Common myeloid progenitor, CD34-positive (primary cell): ENCODE results near the gene CRYAB.

Source experiments
- CTCF ChIA-PET: fragments of 350-600 bp; sonication (Branson Sonifier 250); formaldehyde crosslinking; loops from one replicate; lab custom pipeline; 2021; ENCODE audit warnings: antibody characterized with exemption; lab: Charles Lee
- POLR2A ChIA-PET: fragments of 350-600 bp; sonication (Branson Sonifier 250); formaldehyde crosslinking; loops from one replicate; lab custom pipeline; 2021; ENCODE audit warnings: antibody characterized with exemption; lab: Charles Lee
- DNase-seq, 3 donors: peaks; one replicate each; pipeline versions ENCODE4 v3.0.0 to v3.0.0-alpha.2; 2013
- H3K27ac ChIP-seq, 2 experiments: 1 replicate in 1 of 2; 2 replicates in 1 of 2; pipeline ENCODE4 v1.7.0; 2013; ENCODE audit warnings: inconsistent platforms in 2 of 2, low read length in 2 of 2, mild to moderate bottlenecking in 2 of 2, low read depth in 1 of 2, moderate library complexity in 1 of 2; ENCODE audit not compliant: severe bottlenecking in 2 of 2, insufficient read depth in 1 of 2, poor library complexity in 1 of 2
- H3K27me3 ChIP-seq, 5 experiments: replicated peaks in 2 of 5; 1 replicate in 3 of 5; 2 replicates in 2 of 5; pipeline versions ENCODE4 v1.6.1 to v1.7.0; 2013; ENCODE audit warnings: low read length in 4 of 5, mild to moderate bottlenecking in 2 of 5, moderate library complexity in 2 of 5, inconsistent platforms in 1 of 5; ENCODE audit not compliant: insufficient read depth in 5 of 5, control insufficient read depth in 4 of 5
- H3K36me3 ChIP-seq, 4 experiments: 1 replicate in 2 of 4; 2 replicates in 2 of 4; pipeline versions ENCODE4 v1.6.1 to v1.7.0; 2013; ENCODE audit warnings: low read length in 3 of 4, control low read depth in 1 of 4, mild to moderate bottlenecking in 1 of 4; ENCODE audit not compliant: control insufficient read depth in 4 of 4, insufficient read depth in 4 of 4
- H3K4me1 ChIP-seq, 4 experiments: 1 replicate in 3 of 4; 2 replicates in 1 of 4; pipeline versions ENCODE4 v1.6.1 to v1.7.1; 2013; ENCODE audit warnings: low read length in 3 of 4, mild to moderate bottlenecking in 3 of 4, control low read depth in 1 of 4, inconsistent platforms in 1 of 4, moderate library complexity in 1 of 4; ENCODE audit not compliant: control insufficient read depth in 4 of 4, insufficient read depth in 4 of 4; ENCODE audit errors: control extremely low read depth in 1 of 4
- H3K4me3 ChIP-seq, 7 experiments: 1 replicate in 4 of 7; 2 replicates in 3 of 7; pipeline versions ENCODE4 v1.5.1 to v1.7.0; 2013; ENCODE audit warnings: mild to moderate bottlenecking in 7 of 7, low read length in 6 of 7, moderate library complexity in 6 of 7, inconsistent platforms in 2 of 7, low read depth in 2 of 7, control low read depth in 1 of 7; ENCODE audit not compliant: insufficient read depth in 4 of 7, control insufficient read depth in 1 of 7; ENCODE audit errors: extremely low read depth in 1 of 7
- H3K9me3 ChIP-seq, 5 experiments: 1 replicate in 4 of 5; 2 replicates in 1 of 5; pipeline versions ENCODE4 v1.6.1 to v1.7.1; 2013; ENCODE audit warnings: low read length in 4 of 5, mild to moderate bottlenecking in 2 of 5, inconsistent platforms in 1 of 5, low read depth in 1 of 5, moderate library complexity in 1 of 5; ENCODE audit not compliant: control insufficient read depth in 4 of 5, insufficient read depth in 2 of 5; ENCODE audit errors: control extremely low read depth in 1 of 5
- WGBS: methylation state at CpG from one replicate; pipeline ENCODE4 v1.1.5; 2013; ENCODE audit not compliant: insufficient coverage; 5-methylcytosine and 5-hydroxymethylcytosine counted together

CRYAB gene

DNA sequence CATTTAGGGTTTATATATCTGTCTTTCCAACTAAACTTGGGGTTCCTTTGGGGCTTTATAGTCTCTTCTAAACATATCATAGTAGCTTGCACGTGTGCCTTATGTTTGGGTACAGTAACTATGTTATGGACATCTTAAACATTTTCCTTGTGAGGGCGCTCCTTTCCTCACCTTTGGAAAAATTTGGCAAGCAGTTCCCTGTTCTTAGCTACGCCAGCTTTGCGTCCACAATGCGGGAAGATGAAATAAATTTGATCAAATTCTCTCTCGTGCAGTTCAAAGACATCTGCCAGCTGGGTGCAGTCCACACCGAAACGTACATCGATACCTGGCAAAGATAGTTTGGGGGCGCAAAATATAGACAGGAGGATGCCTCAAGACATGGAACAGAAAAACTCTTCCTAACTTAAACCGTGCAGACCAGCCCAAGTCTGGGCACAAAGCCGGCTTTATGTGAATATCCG is 33.2 kb downstream of the CRYAB start:
- 0% methylated on average over 12 of the region's 13 CpGs for WGBS
- Histone ChIP-seq H3K9me3 (no peaks in the 10 kb centered on the region), H3K36me3 (peaks cover 8 to 26% (median 12%) of the 10 kb centered on the region in 4 experiments), H3K27me3 (no peaks in the 10 kb centered on the region), H3K4me3 (peak overlapping the region; percentile 61 to 98 (median 90)), H3K4me1 (peaks cover 6 to 15% (median 12%) of the 10 kb centered on the region in 4 experiments), H3K27ac (peak overlapping the region; percentile 94 to 98)
- no peak for DNase-seq
- POLR2A ChIA-PET = no interaction called here
- CTCF ChIA-PET = interaction anchor here (0.9 to 2.5 kb wide), 7 partner anchors 13 to 104 kb away, joined by 3 to 7 read pairs (median 3); no protein-coding TSS in a partner anchor

DNA sequence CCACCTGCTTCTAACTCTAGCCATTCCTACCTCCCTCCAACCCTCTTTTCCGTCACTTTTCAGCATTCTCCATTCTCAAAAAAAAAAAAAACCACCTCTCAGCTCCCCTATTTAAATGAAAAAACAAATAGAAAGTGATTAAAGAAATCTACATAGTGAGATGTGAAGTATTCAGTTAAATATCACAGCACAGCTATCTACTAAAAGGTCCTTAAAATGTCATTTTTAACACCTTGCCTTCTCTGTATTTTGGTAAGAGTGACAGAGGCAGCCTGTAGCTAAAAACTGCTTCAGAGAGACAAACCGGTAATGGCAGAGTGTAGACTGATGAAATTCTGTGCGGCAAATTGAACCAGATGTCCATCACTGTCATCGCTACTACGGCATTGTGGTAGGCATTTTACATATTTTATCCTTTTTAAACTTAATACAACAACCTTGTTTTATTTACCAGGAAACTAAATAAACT is 39.8 kb downstream of the CRYAB start:
- POLR2A ChIA-PET = no interaction called here
- H3K36me3 ChIP-seq = peaks cover 12 to 36% (median 21%) of the 10 kb centered on the region in 4 experiments
- H3K4me3 ChIP-seq = peak overlapping the region; percentile 84 to 98 (median 90)
- 90% methylated on average over 2 of the region's 5 CpGs for WGBS
- peak overlapping the region; percentile 71 to 86 for H3K27ac ChIP-seq
- no peaks in the 10 kb centered on the region for H3K27me3 ChIP-seq
- H3K9me3 ChIP-seq = no peaks in the 10 kb centered on the region
- H3K4me1 ChIP-seq = peaks cover 3 to 15% (median 11%) of the 10 kb centered on the region in 4 experiments
- DNase-seq = no peak
- CTCF ChIA-PET = interaction anchor here (0.6 to 2.6 kb wide), 10 partner anchors 8 to 143 kb away, joined by 3 to 9 read pairs (median 3); no protein-coding TSS in a partner anchor

DNA sequence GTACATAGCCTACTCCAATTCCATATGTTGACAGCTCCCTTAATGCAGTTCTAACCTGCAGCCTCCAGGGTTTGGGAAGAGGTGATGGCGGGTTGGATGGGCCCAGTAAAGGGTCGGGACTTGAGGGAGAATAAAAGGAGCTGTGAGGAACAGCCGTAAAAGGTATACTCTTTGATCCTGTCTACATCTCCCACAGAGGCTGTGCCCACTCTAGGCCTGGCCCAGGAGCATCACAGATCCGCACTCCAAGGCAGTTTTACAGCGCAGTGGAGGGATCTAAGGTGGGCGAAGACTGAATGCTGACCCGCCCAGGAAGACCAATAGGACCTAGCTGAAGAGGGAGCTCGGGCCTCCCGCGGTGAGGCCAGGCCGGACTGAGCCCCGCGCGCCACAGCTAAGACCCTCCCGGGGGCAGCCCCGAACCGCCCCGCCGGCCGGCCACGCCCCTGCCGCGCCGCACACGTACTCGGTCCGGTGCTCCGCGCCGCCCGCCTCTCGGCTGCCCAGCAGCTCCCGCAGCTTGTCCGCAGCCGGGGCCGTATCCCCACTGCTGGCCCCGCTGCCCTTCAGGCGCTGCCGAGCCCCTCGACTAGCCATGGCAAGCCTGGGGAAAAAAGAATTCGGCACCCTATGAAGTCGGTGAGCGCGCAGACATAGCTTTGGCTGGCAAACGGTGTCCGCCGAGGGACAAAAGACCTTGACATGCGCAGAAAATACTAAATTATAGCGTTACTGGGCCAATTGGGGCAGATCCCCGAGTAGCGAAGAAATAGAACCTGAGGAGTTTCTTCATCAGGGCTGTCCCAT is 40.5 kb downstream of the CRYAB start, which contains the start of gene ALG9:
TSS of gene ALG9 (minus strand) at position 696 of the 807 bp plus-strand sequence. CDS start at position 597, 99 bp downstream.
- peak; percentile 90 to 95 (median 91) for DNase-seq
- Histone ChIP-seq H3K9me3 (no peaks in the 10 kb centered on the region), H3K36me3 (peaks cover 15 to 35% (median 21%) of the 10 kb centered on the region in 4 experiments), H3K27me3 (no peaks in the 10 kb centered on the region), H3K4me1 (peaks cover 3 to 15% (median 11%) of the 10 kb centered on the region in 4 experiments), H3K4me3 (peak within 1 kb of the TSS; percentile 84 to 98 (median 90)), H3K27ac (peak within 1 kb of the TSS; percentile 71 to 86)
- POLR2A ChIA-PET = interaction anchor here (1.2 kb wide), 1 partner anchor 56 kb away, joined by 3 read pairs; no protein-coding TSS in a partner anchor
- under 1% methylated on average over 49 of the region's 51 CpGs for WGBS
- CTCF ChIA-PET = interaction anchor here (0.7 to 2.6 kb wide), 11 partner anchors 7 to 143 kb away, joined by 3 to 8 read pairs (median 3); no protein-coding TSS in a partner anchor

DNA sequence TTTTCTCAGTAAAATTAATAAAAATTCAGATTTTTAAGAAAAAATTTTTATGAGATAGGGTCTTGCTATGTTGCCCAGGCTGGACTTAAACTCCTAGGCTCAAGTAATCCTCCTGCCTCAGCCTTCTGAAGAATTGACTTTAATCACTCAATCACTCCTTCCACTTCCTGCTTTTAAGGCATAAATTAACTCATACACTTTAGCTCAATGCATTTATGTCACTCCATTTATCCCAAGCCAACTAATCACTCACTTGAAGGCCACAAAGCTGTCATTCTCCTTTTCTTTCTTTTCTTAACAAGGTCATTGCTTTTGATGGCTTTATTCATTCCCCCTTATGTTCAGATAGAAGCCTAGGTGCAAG is 41.1 kb downstream of the CRYAB start:
- Histone ChIP-seq H3K4me1 (peaks cover 3 to 15% (median 11%) of the 10 kb centered on the region in 4 experiments), H3K36me3 (peaks cover 14 to 33% (median 21%) of the 10 kb centered on the region in 4 experiments), H3K4me3 (peak overlapping the region; percentile 84 to 98 (median 90)), H3K9me3 (no peaks in the 10 kb centered on the region), H3K27me3 (no peaks in the 10 kb centered on the region), H3K27ac (peak overlapping the region; percentile 71 to 86)
- ChIA-PET POLR2A (interaction anchor here (1.2 kb wide), 1 partner anchor 56 kb away, joined by 3 read pairs; no protein-coding TSS in a partner anchor), CTCF (interaction anchor here (0.9 to 2.6 kb wide), 4 partner anchors 13 to 111 kb away, joined by 3 to 8 read pairs (median 6); no protein-coding TSS in a partner anchor)
- DNase-seq = peak; percentile 6 to 57 (median 53)

- DNase-seq = no peak
- Histone ChIP-seq H3K27me3 (no peaks in the 10 kb centered on the region), H3K4me1 (peaks cover 3 to 15% (median 11%) of the 10 kb centered on the region in 4 experiments), H3K9me3 (no peaks in the 10 kb centered on the region), H3K4me3 (peak overlapping the region in 2 of 7 experiments; percentile 91 to 94), H3K27ac (peak overlapping the region in 1 of 2 experiments; percentile 86), H3K36me3 (peaks cover 12 to 32% (median 21%) of the 10 kb centered on the region in 4 experiments)
- no CpG with 5 or more reads among the region's 1 CpG for WGBS
- POLR2A ChIA-PET = interaction anchor here (1.2 kb wide), 1 partner anchor 57 kb away, joined by 3 read pairs; no protein-coding TSS in a partner anchor
- CTCF ChIA-PET = interaction anchor here (1.1 to 2.6 kb wide), 2 partner anchors 15 to 65 kb away, joined by 3 to 8 read pairs; no protein-coding TSS in a partner anchor
These were observed 41.5 kb downstream of the CRYAB start for GRCh38 chr11:111870113-111870512.

- Histone ChIP-seq H3K27ac (no peak overlapping the region), H3K4me1 (no peaks in the 10 kb centered on the region), H3K27me3 (no peaks in the 10 kb centered on the region), H3K4me3 (no peak overlapping the region), H3K9me3 (no peaks in the 10 kb centered on the region), H3K36me3 (peaks cover 21 to 62% (median 26%) of the 10 kb centered on the region in 4 experiments)
- DNase-seq = no peak
- CTCF ChIA-PET = no interaction called here
- POLR2A ChIA-PET = no interaction called here
- no CpG with 5 or more reads among the region's 3 CpGs for WGBS
These were observed 51.3 kb downstream of the CRYAB start for GRCh38 chr11:111860257-111860656.
